HG03135 (cell line): ENCODE measurements around the gene NINL.
A peak's percentile ranks its signal among the peaks of the same experiment; 100 is the strongest.
"Not testable (repeated sequence)": the region's sequence is repeated elsewhere in the genome, so short reads cannot be mapped to it uniquely, and the experiment has no call there.

Experiments used
- ATAC-seq: cut with Tn5 transposase; IDR thresholded peaks from one replicate; pipeline ENCODE4 v1.9.1; 2021; ENCODE audit warnings: mild to moderate bottlenecking, moderate library complexity; ENCODE audit not compliant: unreplicated experiment

The NINL gene

DNA sequence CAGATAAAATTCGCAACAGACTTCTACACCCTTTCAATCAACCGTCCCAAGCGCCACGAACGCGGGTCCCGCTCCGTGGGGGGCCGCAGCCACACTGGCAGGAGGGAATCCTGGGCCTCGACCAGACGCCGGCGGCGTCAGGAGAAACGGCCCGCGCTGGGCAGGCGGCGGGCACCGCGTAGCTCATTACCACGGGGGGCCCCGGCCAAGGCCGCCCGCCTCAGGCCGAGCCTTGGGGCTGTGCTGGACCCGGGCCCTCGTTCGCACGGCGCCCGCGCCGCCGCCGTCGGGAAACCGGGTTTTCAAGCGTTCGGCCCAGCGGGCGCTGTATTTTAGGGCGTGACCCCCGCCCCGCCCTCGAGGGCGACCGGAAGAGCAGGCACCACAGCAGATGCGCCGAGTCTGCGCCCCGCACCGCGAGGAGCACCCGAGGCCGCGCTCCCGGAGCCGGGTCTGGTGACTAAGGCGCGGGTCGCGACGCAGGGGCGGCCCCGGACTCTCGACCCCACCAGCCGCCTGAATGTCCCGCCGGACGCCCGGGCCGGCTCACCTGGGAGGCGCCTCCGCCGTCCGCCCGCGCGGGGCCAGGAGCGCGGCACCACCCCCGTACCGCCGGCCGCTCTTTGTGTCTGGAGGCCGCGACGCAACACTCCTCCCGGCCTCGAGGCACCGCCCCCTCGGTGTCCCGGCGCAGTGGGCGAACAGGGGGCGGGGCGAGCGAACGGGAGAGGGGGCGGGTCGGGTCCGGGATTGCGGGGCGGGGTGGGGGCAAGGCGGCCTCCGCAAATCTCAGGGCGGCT, at the start of gene NINL:
Gene NINL, minus strand, starts transcription at position 627 of the 800 bp plus-strand sequence. CDS start 58,944 bp downstream, outside the sequence.
- ATAC-seq, result no peak

DNA sequence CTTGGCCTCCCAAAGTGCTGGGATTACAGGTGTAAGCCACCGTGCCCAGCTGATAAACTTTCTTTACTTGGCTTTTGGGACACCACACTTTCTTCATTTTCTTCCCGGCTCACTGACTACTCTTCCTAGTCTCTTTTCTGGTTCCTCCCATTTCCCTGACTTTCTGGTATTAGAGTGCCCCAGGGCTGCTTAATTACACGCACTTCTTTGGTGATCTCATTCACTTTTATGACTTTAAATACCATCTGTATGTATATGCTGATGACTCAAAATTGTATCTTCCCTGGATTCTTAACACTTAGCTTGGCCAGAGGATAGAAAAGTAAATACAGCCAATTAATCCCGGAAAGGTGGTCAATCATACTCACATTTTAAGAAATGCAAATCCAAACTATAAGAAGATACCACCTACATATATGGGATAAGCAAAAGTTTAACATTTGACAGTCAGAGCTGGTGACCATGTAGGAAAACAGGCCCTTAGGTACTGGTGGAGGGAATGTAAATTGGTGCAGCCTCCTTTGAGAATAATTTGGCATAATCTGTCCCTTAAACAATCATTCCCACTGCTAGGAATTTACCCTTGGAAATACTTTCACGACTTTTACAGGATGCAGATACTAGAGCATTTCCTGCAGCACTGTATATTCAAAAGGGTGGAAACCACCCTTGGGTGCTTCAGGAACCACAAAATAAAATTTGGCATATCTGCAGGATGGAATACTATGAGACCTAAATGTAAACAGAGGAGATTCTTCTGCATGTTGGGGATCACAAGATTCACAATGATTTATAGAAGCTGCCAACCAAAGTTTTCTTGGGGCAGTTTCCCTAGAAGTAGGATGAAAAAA, 47.8 kb upstream of the NINL start:
- ATAC-seq, result no peak

DNA sequence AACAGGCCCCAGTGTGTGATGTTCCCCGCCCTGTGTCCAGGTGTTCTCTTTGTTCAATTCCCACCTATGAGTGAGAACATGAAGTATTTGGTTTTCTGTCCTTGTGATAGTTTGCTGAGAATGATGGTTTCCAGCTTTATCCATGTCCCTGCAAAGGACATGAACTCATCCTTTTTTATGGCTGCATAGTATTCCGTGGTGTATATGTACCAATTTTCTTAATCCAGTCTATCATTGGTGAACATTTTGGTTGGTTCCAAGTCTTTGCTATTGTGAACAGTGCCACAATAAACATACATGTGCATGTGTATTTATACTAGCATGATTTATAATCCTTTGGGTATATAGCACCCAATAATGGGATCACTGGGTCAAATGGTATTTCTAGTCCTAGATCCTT, 45.3 kb upstream of the NINL start:
- ATAC-seq, result not testable (repeated sequence)

- ATAC-seq, result no peak
Measured at GRCh38 chr20:25629816-25630499, 44.6 kb upstream of the NINL start.

- no peak for ATAC-seq
Measured at GRCh38 chr20:25626779-25627178, 41.4 kb upstream of the NINL start.

- ATAC-seq, result no peak
Measured at GRCh38 chr20:25624500-25624939, 39.2 kb upstream of the NINL start.

DNA sequence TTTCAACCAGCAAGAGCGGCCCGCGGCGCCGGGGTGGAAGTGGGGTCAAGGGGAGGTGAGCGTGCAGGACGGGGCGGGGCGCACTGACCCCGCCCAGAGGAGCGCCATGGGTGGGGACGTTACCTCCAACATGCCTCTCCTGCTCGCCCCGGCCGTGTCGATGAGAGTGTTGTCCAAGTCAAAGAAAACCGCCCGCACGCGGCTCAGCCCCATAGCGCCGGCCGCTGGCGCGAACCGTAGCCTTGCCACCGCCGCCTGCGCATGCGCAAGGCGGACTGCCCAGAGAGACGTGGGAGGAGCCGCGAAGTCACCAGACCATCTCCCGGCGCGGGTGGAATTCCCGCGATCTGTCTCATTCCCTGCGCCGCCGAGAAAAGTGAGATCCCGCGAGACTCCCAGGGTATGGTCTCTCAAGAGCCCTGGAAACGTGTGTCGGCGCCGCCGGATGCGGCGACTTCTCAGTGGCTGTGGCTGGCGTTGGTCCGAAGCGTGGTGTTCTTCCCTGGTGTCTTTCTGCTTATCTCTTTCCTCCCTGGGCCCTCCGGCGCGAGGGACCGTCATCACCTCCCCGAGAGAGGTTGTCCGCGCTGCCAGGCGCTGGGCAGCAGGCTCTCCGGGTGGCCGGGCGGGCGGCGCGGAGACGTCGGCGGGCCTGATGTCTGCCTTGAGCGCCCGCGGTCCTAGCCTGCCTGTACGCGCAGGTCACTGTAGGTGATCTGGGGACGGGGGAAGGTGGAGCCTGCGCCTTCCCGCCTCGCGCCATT, 38.6 kb upstream of the NINL start, which contains the start of gene NANP:
Gene NANP, minus strand, starts transcription at position 279 of the 764 bp plus-strand sequence. Its CDS starts 66 bp downstream, at position 213.
- peak; percentile 80 for ATAC-seq

DNA sequence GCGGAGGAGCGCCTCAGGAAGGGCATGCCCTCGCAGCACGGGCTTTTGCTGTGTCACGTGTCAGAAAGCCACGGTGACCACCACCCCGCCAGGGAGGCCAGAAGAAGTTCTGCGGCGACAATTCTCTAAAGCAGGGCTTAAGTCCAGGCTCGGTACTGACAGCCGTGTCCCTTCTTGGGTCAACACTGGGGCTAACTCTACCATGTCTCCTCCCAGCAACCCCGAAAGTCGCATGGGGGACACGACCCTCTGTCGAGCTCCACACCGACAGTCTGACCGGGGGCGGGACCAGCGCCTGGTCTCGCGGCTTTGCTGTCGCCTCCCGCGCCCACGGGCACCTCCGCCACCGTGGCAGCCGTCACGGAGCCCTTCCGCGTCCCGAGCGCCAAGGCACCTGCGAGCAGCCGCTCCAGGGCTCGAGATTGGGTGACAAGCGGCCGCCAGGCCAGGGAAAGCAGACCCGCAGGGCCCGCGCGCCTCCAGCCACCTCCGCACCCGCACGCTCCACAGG, 37.9 kb upstream of the NINL start:
- peak; percentile 4 for ATAC-seq

DNA sequence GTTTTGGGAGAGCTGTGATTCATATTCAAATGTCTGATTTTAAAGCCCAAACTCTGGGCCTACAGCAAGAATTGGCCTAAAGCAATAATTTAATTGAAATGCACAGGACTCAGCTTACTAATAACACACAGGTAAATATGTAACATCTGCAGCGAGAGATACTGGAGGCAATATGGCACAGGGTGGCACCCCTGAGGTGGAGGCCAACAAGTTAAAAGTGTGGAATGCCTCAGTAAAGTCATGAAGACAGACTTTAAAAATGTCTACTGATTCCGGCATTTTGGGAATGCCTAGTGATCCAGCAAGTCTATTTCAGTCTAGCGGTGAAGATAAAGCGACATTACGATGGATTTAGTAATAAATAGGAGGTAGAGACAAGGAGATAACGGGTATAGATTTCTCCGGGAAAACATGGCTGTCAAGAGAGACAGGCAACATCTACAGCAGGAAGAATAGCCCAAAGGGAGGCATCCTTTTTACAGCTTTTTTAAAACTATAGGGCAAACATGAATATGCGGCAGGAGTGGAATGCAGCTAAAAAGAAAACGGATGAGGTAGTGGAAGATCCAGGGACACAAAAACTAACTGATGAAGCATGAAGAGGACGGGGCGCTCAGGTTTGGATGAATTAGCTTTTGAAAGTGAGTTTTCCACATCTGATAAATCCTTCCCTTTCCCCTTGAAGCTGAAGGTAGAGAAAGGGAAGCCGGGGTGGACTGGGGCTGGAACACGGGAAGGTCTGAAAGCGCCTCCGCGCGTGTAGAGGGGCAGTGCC, 37.3 kb upstream of the NINL start:
- ATAC-seq, result no peak

- no peak for ATAC-seq
Measured at GRCh38 chr20:25622049-25622448, 36.7 kb upstream of the NINL start.

GRCh38 chr20:25619514-25619913, 34.2 kb upstream of the NINL start:
- ATAC-seq, result no peak

- ATAC-seq, result no peak
Measured at GRCh38 chr20:25608774-25609173, 23.4 kb upstream of the NINL start.

GRCh38 chr20:25606094-25606695, 20.9 kb upstream of the NINL start:
- ATAC-seq, result no peak

DNA sequence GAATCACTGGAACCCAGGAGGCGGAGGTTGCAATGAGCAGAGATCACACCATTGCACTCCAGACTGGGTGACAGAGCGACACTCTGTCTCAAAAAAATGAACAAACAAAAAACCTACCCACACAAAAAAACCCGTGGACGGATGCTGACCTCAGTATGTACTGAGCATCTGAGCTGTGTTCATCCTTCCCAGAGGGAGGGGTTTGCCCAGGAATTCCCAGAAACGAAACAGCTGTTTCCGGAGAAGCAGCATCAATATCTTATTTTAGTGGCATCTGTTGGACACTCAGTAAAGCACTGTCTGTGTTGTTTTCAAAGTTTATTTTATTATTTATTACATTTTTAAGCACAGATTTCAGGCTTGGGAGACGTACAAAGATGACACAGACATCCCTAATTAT, 19.8 kb upstream of the NINL start:
- no peak for ATAC-seq

DNA sequence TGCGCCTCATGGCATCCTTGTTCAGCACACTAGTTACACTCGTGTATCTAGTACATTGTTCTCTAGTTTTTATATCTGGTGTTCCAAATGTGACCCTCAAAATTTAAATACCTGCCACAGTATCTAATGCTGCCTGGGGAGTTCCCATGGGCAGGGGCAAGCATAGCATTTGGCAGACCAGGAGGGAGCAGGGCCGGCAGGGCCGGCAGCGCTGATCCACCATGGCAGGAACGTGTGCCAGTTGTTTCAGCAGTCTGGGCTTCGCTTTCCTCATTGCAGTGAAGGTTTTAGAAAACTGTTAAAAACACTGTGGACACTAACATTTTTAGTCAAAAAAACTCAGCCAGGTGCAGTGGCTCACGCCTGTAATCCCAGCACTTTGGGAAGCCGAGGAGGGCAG, 19.3 kb upstream of the NINL start:
- ATAC-seq, result no peak

DNA sequence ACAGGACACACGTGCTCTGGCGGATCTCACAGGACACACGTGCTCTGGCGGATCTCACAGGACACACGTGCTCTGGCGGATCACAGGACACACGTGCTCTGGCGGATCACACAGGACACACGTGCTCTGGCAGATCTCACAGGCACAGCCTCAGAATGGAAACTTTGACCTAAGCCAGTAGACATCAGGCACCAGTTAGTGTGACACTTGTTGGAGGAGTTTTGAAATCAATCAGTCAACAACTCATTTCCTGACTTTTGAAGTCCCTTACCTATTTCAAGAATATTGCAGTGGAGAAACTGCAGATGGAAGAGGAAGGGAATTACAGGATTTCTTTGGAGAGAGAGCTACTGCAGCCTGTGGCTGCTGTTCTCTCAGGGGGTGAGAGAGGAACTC, 17.6 kb upstream of the NINL start:
- ATAC-seq, result not testable (repeated sequence)

GRCh38 chr20:25602191-25602913, 17.0 kb upstream of the NINL start:
- not testable (repeated sequence) for ATAC-seq

DNA sequence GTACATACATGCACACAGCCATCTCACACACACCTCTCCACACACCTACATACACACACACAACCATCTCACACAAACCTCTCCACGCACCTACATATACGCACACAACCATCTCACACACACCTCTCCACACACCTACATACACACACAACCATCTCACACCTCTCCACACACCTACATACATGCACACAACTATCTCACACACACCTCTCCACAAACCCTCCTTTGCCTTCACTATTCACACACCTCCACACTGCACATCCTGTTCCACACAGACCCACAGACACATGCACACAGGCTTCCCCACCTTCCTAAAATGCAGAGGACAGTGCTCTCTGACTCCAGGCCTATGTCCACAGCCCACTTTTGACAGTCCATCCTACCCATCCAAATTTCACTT, 16.3 kb upstream of the NINL start:
- no peak for ATAC-seq
